Measurements from ENCODE around the gene CTXN1.

GRCh38 chr19:7928741-7929701 lies 3.1 kb upstream of the CTXN1 start:
- no peak for TF ChIP-seq FOXP2 (optimal IDR thresholded peaks at IDR 0.05; ENCODE audit: control extremely low read depth, extremely low read length, insufficient read depth)
- no peak; the same call in 1 of the 2 replicates for TF ChIP-seq POLR2AphosphoS5 (IDR thresholded peaks at IDR 0.05; ENCODE audit: borderline replicate concordance, low read depth, low read length)
- TF ChIP-seq EZH2 (IDR thresholded peaks at IDR 0.05) = no peak

Measured in SK-N-MC (cell line).